HepG2 (cell line): ENCODE results near the gene GRK3. TPM values are rescaled to one million over a fixed set of nuclear protein-coding genes. Genes with fewer than 3 reads are reported as not detected.
A peak's percentile ranks its signal among the peaks of the same experiment; 100 is the strongest.

Experiments used
- ARID3A ChIP-seq: IDR thresholded peaks from 2 replicates; pipeline ENCODE4 v1.6.1; 2012; ENCODE audit warnings: low read depth, low read length, improper control_type of control experiment
- BCLAF1 ChIP-seq: fragments of 450-650 bp; IDR thresholded peaks from 2 replicates; pipeline ENCODE4 v1.6.1; 2017; ENCODE audit warnings: mild to moderate bottlenecking
- BRD4 ChIP-seq: sonication (generic); formaldehyde crosslinking; IDR thresholded peaks from 2 replicates; pipeline ENCODE4 v1.4.0; 2020; ENCODE audit warnings: missing genetic modification reagents
- DBP ChIP-seq: sonication (generic); formaldehyde crosslinking; IDR thresholded peaks from 2 replicates; pipeline ENCODE4 v1.4.0; 2020; ENCODE audit warnings: missing genetic modification reagents; ENCODE audit errors: not compliant biosample characterization
- ESRRA ChIP-seq: sonication (generic); formaldehyde crosslinking; IDR thresholded peaks from 2 replicates; pipeline ENCODE4 v1.5.1; 2020; ENCODE audit warnings: mild to moderate bottlenecking, low read depth, missing genetic modification reagents
- FOXK1 ChIP-seq: sonication (generic); formaldehyde crosslinking; IDR thresholded peaks from 2 replicates; pipeline ENCODE4 v1.4.0; 2020; ENCODE audit warnings: low read depth, missing genetic modification reagents, borderline replicate concordance
- HDAC2 ChIP-seq: sonication (generic); formaldehyde crosslinking; IDR thresholded peaks from 2 replicates; pipeline ENCODE4 v1.4.0; 2020; ENCODE audit warnings: missing genetic modification reagents
- HMGA1 ChIP-seq: sonication (generic); formaldehyde crosslinking; conservative IDR thresholded peaks from 2 replicates; pipeline ENCODE4 v1.4.0; 2020; ENCODE audit warnings: missing genetic modification reagents
- KLF16 ChIP-seq, 2 experiments: sonication (generic) in 1 of 2; formaldehyde crosslinking in 1 of 2; IDR thresholded peaks; 2 replicates each; pipeline versions ENCODE4 v1.6.1 to v1.8.0; 2016 to 2023; ENCODE audit warnings: missing genetic modification reagents in 2 of 2, missing compliant biosample characterization in 1 of 2
- MED1 ChIP-seq: sonication (generic); formaldehyde crosslinking; IDR thresholded peaks from 2 replicates; pipeline ENCODE4 v1.4.0; 2020; ENCODE audit warnings: missing genetic modification reagents
- NAIF1 ChIP-seq: sonication (generic); formaldehyde crosslinking; IDR thresholded peaks from 2 replicates; pipeline ENCODE4 v1.5.0; 2020; ENCODE audit warnings: mild to moderate bottlenecking, missing genetic modification reagents, borderline replicate concordance
- NR2F2 ChIP-seq: IDR thresholded peaks from 2 replicates; pipeline ENCODE4 v1.6.1; 2012; ENCODE audit warnings: low read depth, inconsistent platforms, borderline replicate concordance
- NR2F6 ChIP-seq, 2 experiments: IDR thresholded peaks; 2 replicates each; pipeline ENCODE4 v1.6.1; 2016; ENCODE audit warnings: antibody characterized with exemption in 1 of 2, mild to moderate bottlenecking in 1 of 2
- RBAK ChIP-seq: sonication (generic); formaldehyde crosslinking; IDR thresholded peaks from 2 replicates; pipeline ENCODE4 v1.5.1; 2020; ENCODE audit warnings: mild to moderate bottlenecking, missing genetic modification reagents
- RFX3 ChIP-seq: IDR thresholded peaks from 2 replicates; pipeline ENCODE4 v1.6.1; 2016; ENCODE audit warnings: missing biosample characterization, missing genetic modification reagents
- SKIL ChIP-seq: sonication (generic); formaldehyde crosslinking; IDR thresholded peaks from 2 replicates; pipeline ENCODE4 v1.8.0; 2022; ENCODE audit warnings: missing genetic modification reagents, mild to moderate bottlenecking, moderate library complexity, borderline replicate concordance
- TCF12 ChIP-seq, 2 experiments: fragments of 450-650 bp in 1 of 2; sonication (generic) in 1 of 2; formaldehyde crosslinking in 1 of 2; IDR thresholded peaks; 2 replicates each; pipeline versions ENCODE4 v1.6.1 to v1.8.0; 2017 to 2022; ENCODE audit warnings: antibody characterized with exemption in 1 of 2, mild to moderate bottlenecking in 1 of 2, missing genetic modification reagents in 1 of 2, moderate library complexity in 1 of 2
- THRA ChIP-seq: sonication (generic); formaldehyde crosslinking; IDR thresholded peaks from 2 replicates; pipeline ENCODE4 v1.4.0; 2020; ENCODE audit warnings: missing genetic modification reagents, borderline replicate concordance
- ZMYM3 ChIP-seq: sonication (generic); formaldehyde crosslinking; IDR thresholded peaks from 2 replicates; pipeline ENCODE4 v1.5.1; 2020; ENCODE audit warnings: mild to moderate bottlenecking, missing genetic modification reagents
- ZNF713 ChIP-seq: sonication (generic); formaldehyde crosslinking; IDR thresholded peaks from 2 replicates; pipeline ENCODE4 v1.4.0; 2020; ENCODE audit warnings: mild to moderate bottlenecking, missing genetic modification reagents
- ZSCAN29 ChIP-seq: sonication (generic); formaldehyde crosslinking; conservative IDR thresholded peaks from 2 replicates; pipeline ENCODE4 v1.4.0; 2020; ENCODE audit warnings: mild to moderate bottlenecking, missing genetic modification reagents
- polyA plus RNA-seq, 8 experiments: library from polyadenylated mRNA; depleted of rRNA in 3 of 8; stranded (reverse) in 7 of 8; unstranded in 1 of 8; fragments of >200 nt; fragmentation: Illumina TruSeq in 4 of 8; extraction: Trizol in 4 of 8; gene quantifications; 2 replicates each; pipeline versions ENCODE4 v1.2.1 to v1.2.3, GENCODE V29; 2011 to 2016; ENCODE audit warnings: low read depth in 4 of 8, missing spikeins in 1 of 8, mixed read lengths in 1 of 8; ENCODE audit not compliant: insufficient read depth in 1 of 8
- total RNA-seq, 5 experiments: library from RNA; depleted of rRNA; stranded (reverse); fragments of >200 nt; fragmentation: Illumina TruSeq; extraction: Trizol; gene quantifications; 2 replicates each; pipeline ENCODE4 v1.2.3, GENCODE V29; 2016; ENCODE audit warnings: low read depth in 1 of 5

GRK3 gene
- total and polyA plus RNA-seq, 2 of the 13 experiments (the other 11 are each of a cell fraction or from before 2014, with no cell fraction given) = 8.5 to 16.7 TPM

- TF ChIP-seq THRA (CRISPR knock-in tag) (peak; percentile 28; the same call in 1 of the 2 replicates), DBP (CRISPR knock-in tag) (no peak), NR2F6 (IDR thresholded peaks at IDR 0.05) (peak; percentile 86), NR2F6 (CRISPR knock-in tag; IDR thresholded peaks at IDR 0.05) (peak; percentile 89), HDAC2 (CRISPR knock-in tag) (0 out of 2 replicates have a peak, but pooled peaks have one; percentile 13), RBAK (CRISPR knock-in tag) (no peak), FOXK1 (CRISPR knock-in tag) (no peak), ESRRA (CRISPR knock-in tag) (peak; percentile 49; the same call in 1 of the 2 replicates), KLF16 (CRISPR knock-in tag; IDR thresholded peaks at IDR 0.05) (0 out of 4 replicates have a peak, but pooled peaks of 1 of the 2 experiments have one; percentile 7), SKIL (CRISPR knock-in tag) (no peak), HMGA1 (CRISPR knock-in tag) (no peak), TCF12 (IDR thresholded peaks at IDR 0.05) (no peak), TCF12 (CRISPR knock-in tag; IDR thresholded peaks at IDR 0.05) (0 out of 2 replicates have a peak, but pooled peaks have one; percentile 26), BCLAF1 (no peak), NR2F2 (peak; percentile 77), ZSCAN29 (CRISPR knock-in tag) (no peak), ARID3A (peak; percentile 25; the same call in 1 of the 2 replicates), BRD4 (CRISPR knock-in tag) (no peak), RFX3 (CRISPR knock-in tag) (peak; percentile 66; the same call in 1 of the 2 replicates), ZMYM3 (no peak), MED1 (CRISPR knock-in tag) (peak; percentile 57), NAIF1 (CRISPR knock-in tag) (no peak), ZNF713 (no peak)
Measured at GRCh38 chr22:25659413-25659812, 94.9 kb downstream of the GRK3 start (continued).
